Measurements from ENCODE around the gene NEDD8. TPM values are rescaled to one million over a fixed set of nuclear protein-coding genes. Genes with fewer than 3 reads are reported as not detected.

NEDD8 gene
- polyA plus RNA-seq, 2 donors, result 116 to 220 TPM

DNA sequence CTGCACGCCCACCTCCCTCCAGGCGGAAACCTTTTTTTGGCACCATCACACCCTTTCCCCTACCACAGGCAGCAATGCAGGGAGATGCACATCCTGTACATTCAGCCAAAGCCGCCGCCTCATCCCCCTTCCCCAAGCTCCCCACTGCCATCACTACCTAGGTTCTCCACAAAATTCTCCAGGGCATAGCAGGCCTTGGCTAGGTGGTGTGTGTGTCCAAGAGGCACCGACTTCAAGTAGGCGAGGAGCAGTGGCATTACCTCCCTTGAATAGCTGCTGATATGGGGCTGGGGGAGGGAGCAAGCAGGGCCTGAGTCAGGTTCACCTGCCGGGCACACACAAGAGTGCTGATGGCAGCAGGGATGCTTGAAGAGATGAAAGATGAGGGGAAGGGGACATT is 47.1 kb downstream of the NEDD8 start:
- no peaks in the 10 kb centered on the region for H3K27me3 ChIP-seq (ENCODE audit: control insufficient read depth in 1 of 2, insufficient read depth in 2 of 2, low read length in 2 of 2)
- peaks cover 19 to 68% of the 10 kb centered on the region in 2 donors for H3K36me3 ChIP-seq (ENCODE audit: control insufficient read depth in 2 of 2, insufficient read depth in 2 of 2, low read length in 1 of 2)
- no peaks in the 10 kb centered on the region for H3K9me3 ChIP-seq (ENCODE audit: control insufficient read depth in 2 of 2, insufficient read depth in 1 of 2, low read depth in 1 of 2, low read length in 1 of 2)
- WGBS, 2 donors, result 91 to 97% methylated on average over 7 of the region's 7 CpGs
- H3K4me3 ChIP-seq (ENCODE audit: low read depth in 1 of 2, low read length in 2 of 2), result no peak overlapping the region
- no peak overlapping the region for H3K27ac ChIP-seq (ENCODE audit: low read depth in 2 of 2, low read length in 1 of 2)
- peaks cover 3 to 10% of the 10 kb centered on the region in 2 donors for H3K4me1 ChIP-seq (ENCODE audit: control insufficient read depth in 2 of 2, insufficient read depth in 2 of 2, low read length in 1 of 2)

DNA sequence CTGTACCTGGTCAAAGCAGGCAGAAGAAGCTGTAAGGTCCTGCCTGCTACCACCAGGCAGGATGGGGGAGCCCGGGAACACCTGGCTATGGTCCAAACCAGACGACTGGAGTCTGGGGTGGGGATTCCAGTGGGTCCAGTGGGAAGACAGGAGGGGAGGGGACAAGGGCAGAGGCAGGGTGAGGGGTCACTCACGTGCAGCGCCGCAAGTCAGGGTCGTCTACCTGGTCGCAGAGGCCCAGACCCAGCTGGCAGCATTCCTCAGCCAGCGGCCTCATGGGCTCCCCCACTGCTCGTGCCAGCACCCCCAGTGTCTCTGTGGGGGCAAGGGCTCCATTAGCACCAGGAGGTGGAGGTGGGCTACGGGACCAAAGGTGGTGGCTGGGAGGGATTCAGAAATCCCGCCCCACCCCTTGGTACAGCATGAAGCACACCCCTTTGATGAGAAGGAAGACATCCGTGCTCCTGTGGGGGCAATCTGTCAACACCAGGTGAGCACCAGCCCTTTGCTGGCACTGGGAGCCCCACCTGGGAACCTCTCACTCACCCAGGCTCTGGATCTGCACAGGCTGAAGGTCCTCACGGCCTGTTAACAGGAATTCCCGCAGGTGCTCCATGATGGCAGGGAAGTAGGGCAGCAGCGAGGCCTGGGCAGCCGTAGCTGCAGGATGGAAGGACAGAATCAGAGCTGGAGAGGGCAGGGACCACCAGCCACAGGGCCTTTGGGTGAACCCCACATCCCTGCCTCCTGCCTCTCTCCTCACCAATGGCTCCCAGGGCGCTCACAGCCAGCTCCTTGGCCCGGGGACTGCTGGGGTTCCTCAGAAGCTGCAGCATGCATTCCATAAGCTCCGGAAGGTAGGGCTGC is 47.8 kb downstream of the NEDD8 start:
- H3K4me3 ChIP-seq (ENCODE audit: low read depth in 1 of 2, low read length in 2 of 2), result no peak overlapping the region
- H3K27me3 ChIP-seq (ENCODE audit: control insufficient read depth in 1 of 2, insufficient read depth in 2 of 2, low read length in 2 of 2), result no peaks in the 10 kb centered on the region
- peaks cover 3 to 10% of the 10 kb centered on the region in 2 donors for H3K4me1 ChIP-seq (ENCODE audit: control insufficient read depth in 2 of 2, insufficient read depth in 2 of 2, low read length in 1 of 2)
- no peak overlapping the region for H3K27ac ChIP-seq (ENCODE audit: low read depth in 2 of 2, low read length in 1 of 2)
- peaks cover 19 to 69% of the 10 kb centered on the region in 2 donors for H3K36me3 ChIP-seq (ENCODE audit: control insufficient read depth in 2 of 2, insufficient read depth in 2 of 2, low read length in 1 of 2)
- 88 to 92% methylated on average over 19 of the region's 19 CpGs for WGBS, 2 donors
- H3K9me3 ChIP-seq (ENCODE audit: control insufficient read depth in 2 of 2, insufficient read depth in 1 of 2, low read depth in 1 of 2, low read length in 1 of 2), result no peaks in the 10 kb centered on the region

GRCh38 chr14:24183014-24183481 is 49.1 kb downstream of the NEDD8 start:
- Histone ChIP-seq H3K27me3 (ENCODE audit: control insufficient read depth in 1 of 2, insufficient read depth in 2 of 2, low read length in 2 of 2) (no peaks in the 10 kb centered on the region), H3K9me3 (ENCODE audit: control insufficient read depth in 2 of 2, insufficient read depth in 1 of 2, low read depth in 1 of 2, low read length in 1 of 2) (no peaks in the 10 kb centered on the region), H3K27ac (ENCODE audit: low read depth in 2 of 2, low read length in 1 of 2) (no peak overlapping the region), H3K4me1 (ENCODE audit: control insufficient read depth in 2 of 2, insufficient read depth in 2 of 2, low read length in 1 of 2) (peaks cover 0 to 10% of the 10 kb centered on the region in 2 donors), H3K4me3 (ENCODE audit: low read depth in 1 of 2, low read length in 2 of 2) (no peak overlapping the region), H3K36me3 (ENCODE audit: control insufficient read depth in 2 of 2, insufficient read depth in 2 of 2, low read length in 1 of 2) (peaks cover 19 to 80% of the 10 kb centered on the region in 2 donors)
- 92 to 94% methylated on average over 15 of the region's 15 CpGs for WGBS, 2 donors

DNA sequence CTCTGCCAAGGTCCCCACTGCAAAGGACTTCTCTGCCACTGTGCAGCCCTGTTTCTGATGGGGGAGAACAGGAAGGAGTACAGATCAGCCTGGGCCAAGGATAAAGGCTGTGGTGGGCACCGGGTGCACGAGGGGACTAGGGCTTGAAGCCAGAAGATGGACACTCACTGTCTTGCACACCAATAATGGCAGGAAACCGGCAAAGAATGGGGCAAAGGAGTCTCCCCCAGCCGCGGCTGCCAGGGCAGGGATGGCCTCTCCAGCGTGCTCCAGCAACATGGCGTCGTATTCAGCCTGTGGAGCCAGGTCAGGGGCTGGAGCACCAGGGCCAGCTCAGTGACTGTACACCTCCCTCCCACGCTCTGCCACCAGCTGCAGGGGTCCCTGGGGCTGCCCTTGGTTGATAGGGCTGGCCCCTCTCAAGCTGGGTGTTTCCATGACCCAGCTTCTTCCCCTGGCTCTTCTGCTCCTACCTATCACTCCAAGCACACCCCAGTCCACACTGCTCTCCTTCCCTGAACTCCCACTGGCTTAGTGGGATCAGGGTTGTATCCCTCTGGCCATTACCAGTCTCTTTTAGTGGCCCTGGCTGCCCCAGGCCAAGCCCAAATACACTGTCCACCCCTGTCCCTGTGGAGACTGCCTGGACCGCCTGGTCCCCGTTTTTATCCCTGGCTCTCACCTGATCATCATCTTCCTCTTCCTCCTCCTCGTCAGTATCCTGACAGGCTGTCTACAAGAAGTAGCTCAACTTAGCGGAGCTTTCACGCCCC is 49.9 kb downstream of the NEDD8 start:
- peaks cover 22 to 83% of the 10 kb centered on the region in 2 donors for H3K36me3 ChIP-seq (ENCODE audit: control insufficient read depth in 2 of 2, insufficient read depth in 2 of 2, low read length in 1 of 2)
- 84 to 87% methylated on average over 14 of the region's 14 CpGs for WGBS, 2 donors
- no peaks in the 10 kb centered on the region for H3K27me3 ChIP-seq (ENCODE audit: control insufficient read depth in 1 of 2, insufficient read depth in 2 of 2, low read length in 2 of 2)
- no peaks in the 10 kb centered on the region for H3K9me3 ChIP-seq (ENCODE audit: control insufficient read depth in 2 of 2, insufficient read depth in 1 of 2, low read depth in 1 of 2, low read length in 1 of 2)
- H3K27ac ChIP-seq (ENCODE audit: low read depth in 2 of 2, low read length in 1 of 2), result no peak overlapping the region
- no peak overlapping the region for H3K4me3 ChIP-seq (ENCODE audit: low read depth in 1 of 2, low read length in 2 of 2)
- H3K4me1 ChIP-seq (ENCODE audit: control insufficient read depth in 2 of 2, insufficient read depth in 2 of 2, low read length in 1 of 2), result peaks cover 0 to 3% of the 10 kb centered on the region in 2 donors

- Histone ChIP-seq H3K27ac (ENCODE audit: low read depth in 2 of 2, low read length in 1 of 2) (no peak overlapping the region), H3K4me1 (ENCODE audit: control insufficient read depth in 2 of 2, insufficient read depth in 2 of 2, low read length in 1 of 2) (no peaks in the 10 kb centered on the region), H3K27me3 (ENCODE audit: control insufficient read depth in 1 of 2, insufficient read depth in 2 of 2, low read length in 2 of 2) (no peaks in the 10 kb centered on the region), H3K4me3 (ENCODE audit: low read depth in 1 of 2, low read length in 2 of 2) (no peak overlapping the region), H3K36me3 (ENCODE audit: control insufficient read depth in 2 of 2, insufficient read depth in 2 of 2, low read length in 1 of 2) (peaks cover 21 to 80% of the 10 kb centered on the region in 2 donors), H3K9me3 (ENCODE audit: control insufficient read depth in 2 of 2, insufficient read depth in 1 of 2, low read depth in 1 of 2, low read length in 1 of 2) (no peaks in the 10 kb centered on the region)
- 80 to 85% methylated on average over 19 of the region's 19 CpGs for WGBS, 2 donors
Observed at GRCh38 chr14:24181371-24182077, 50.6 kb downstream of the NEDD8 start.

DNA sequence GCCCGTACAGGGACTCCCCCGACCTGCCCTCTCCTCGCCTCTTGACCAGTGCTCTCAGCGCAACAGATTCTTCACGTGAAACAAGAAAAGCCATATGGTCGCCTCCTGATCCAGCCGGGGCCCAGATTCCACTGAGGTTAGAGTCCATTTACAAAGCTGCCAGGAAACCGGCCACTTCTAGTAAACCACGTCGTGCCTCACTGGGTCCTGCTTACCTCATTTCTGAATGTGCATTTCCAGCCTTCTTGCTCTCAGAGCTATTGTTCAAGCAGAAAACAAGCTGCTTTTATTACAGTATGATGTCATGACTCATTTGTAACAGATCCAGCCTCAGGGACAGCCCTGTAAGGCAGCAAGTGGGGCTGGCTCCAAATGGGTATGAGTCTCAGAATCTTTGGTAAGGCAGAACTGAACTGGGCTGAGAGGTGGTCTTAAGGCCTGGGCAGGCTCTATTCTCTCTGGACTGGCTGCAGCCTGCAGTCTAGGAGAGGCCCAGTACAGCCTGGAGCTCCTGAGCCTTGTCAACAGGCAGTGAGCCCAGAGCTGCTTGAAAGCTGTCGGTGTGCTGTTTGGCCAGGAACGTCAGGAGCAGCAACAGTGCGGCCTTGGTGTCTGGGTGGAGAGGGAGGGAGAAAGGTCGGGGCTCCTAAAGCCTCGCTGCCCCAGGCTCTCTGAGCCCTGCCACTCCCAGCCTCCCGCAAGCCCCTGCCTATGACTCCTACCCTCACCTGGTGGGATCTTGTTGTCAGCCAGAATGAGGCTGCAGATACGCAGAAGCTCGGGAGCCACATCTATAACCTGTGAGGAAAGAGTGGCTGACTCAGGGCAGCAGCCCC is 52.0 kb downstream of the NEDD8 start:
- H3K27ac ChIP-seq (ENCODE audit: low read depth in 2 of 2, low read length in 1 of 2), result peak overlapping the region; percentile 27 to 43
- 64 to 65% methylated on average over 18 of the region's 18 CpGs for WGBS, 2 donors
- H3K4me3 ChIP-seq (ENCODE audit: low read depth in 1 of 2, low read length in 2 of 2), result no peak overlapping the region
- no peaks in the 10 kb centered on the region for H3K27me3 ChIP-seq (ENCODE audit: control insufficient read depth in 1 of 2, insufficient read depth in 2 of 2, low read length in 2 of 2)
- H3K9me3 ChIP-seq (ENCODE audit: control insufficient read depth in 2 of 2, insufficient read depth in 1 of 2, low read depth in 1 of 2, low read length in 1 of 2), result no peaks in the 10 kb centered on the region
- H3K36me3 ChIP-seq (ENCODE audit: control insufficient read depth in 2 of 2, insufficient read depth in 2 of 2, low read length in 1 of 2), result peaks cover 14 to 69% of the 10 kb centered on the region in 2 donors
- H3K4me1 ChIP-seq (ENCODE audit: control insufficient read depth in 2 of 2, insufficient read depth in 2 of 2, low read length in 1 of 2), result no peaks in the 10 kb centered on the region

DNA sequence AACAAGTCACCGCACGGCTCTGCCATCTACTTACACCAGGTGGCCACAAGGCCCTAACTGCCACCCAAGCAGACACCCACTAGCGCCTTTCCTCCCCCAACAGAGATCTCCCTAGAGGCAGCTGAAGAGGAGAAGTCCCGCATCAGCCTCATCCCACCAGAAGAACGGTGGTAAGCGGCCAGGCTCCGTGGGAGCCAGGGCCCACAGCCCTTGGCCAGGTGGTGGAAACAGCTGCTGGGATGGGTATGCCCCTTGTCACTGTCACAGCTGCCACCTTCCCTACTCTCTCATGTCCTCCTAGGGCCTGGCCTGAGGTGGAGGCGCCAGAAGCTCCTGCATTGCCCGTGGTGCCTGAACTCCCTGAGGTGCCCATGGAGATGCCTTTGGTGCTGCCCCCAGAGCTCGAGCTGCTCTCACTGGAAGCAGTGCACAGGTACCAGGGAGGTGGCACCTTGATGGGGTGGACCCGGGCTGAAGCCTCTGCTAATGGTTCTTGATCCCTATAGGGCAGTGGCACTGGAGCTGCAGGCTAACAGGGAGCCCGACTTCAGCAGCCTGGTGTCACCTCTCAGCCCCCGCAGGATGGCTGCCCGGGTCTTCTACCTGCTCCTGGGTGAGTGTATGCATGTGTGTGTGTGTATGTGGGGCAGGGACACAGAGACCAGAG is 52.7 kb downstream of the NEDD8 start:
- H3K4me3 ChIP-seq (ENCODE audit: low read depth in 1 of 2, low read length in 2 of 2), result no peak overlapping the region
- H3K9me3 ChIP-seq (ENCODE audit: control insufficient read depth in 2 of 2, insufficient read depth in 1 of 2, low read depth in 1 of 2, low read length in 1 of 2), result no peaks in the 10 kb centered on the region
- H3K27me3 ChIP-seq (ENCODE audit: control insufficient read depth in 1 of 2, insufficient read depth in 2 of 2, low read length in 2 of 2), result no peaks in the 10 kb centered on the region
- H3K4me1 ChIP-seq (ENCODE audit: control insufficient read depth in 2 of 2, insufficient read depth in 2 of 2, low read length in 1 of 2), result no peaks in the 10 kb centered on the region
- peak overlapping the region in 1 of 2 donors; percentile 27 for H3K27ac ChIP-seq (ENCODE audit: low read depth in 2 of 2, low read length in 1 of 2)
- peaks cover 9 to 61% of the 10 kb centered on the region in 2 donors for H3K36me3 ChIP-seq (ENCODE audit: control insufficient read depth in 2 of 2, insufficient read depth in 2 of 2, low read length in 1 of 2)
- WGBS, 2 donors, result 84 to 86% methylated on average over 12 to 14 of the region's 14 CpGs

- 90 to 95% methylated on average over 12 of the region's 12 CpGs for WGBS, 2 donors
- Histone ChIP-seq H3K36me3 (ENCODE audit: control insufficient read depth in 2 of 2, insufficient read depth in 2 of 2, low read length in 1 of 2) (peaks cover 9 to 55% of the 10 kb centered on the region in 2 donors), H3K4me1 (ENCODE audit: control insufficient read depth in 2 of 2, insufficient read depth in 2 of 2, low read length in 1 of 2) (no peaks in the 10 kb centered on the region), H3K9me3 (ENCODE audit: control insufficient read depth in 2 of 2, insufficient read depth in 1 of 2, low read depth in 1 of 2, low read length in 1 of 2) (no peaks in the 10 kb centered on the region), H3K4me3 (ENCODE audit: low read depth in 1 of 2, low read length in 2 of 2) (no peak overlapping the region), H3K27me3 (ENCODE audit: control insufficient read depth in 1 of 2, insufficient read depth in 2 of 2, low read length in 2 of 2) (no peaks in the 10 kb centered on the region), H3K27ac (ENCODE audit: low read depth in 2 of 2, low read length in 1 of 2) (no peak overlapping the region)
Observed at GRCh38 chr14:24178399-24179178, 53.6 kb downstream of the NEDD8 start.

Data from esophagus (tissue), 2 donors.